ENCODE results near the gene NRM. TPM values are rescaled to one million over a fixed set of nuclear protein-coding genes. Genes with fewer than 3 reads are reported as not detected.

The NRM gene
- total RNA-seq, 1 experiment from 2014 or later, result 13.6 TPM

GRCh38 chr6:30711758-30712380, 21.1 kb upstream of the NRM start:
- ChIA-PET POLR2A (no interaction called here), CTCF (no interaction called here)
- intact Hi-C loops (cut with micrococcal nuclease), result no loop called here

More at GRCh38 chr6:30711758-30712380, 21.1 kb upstream of the NRM start:
- Histone ChIP-seq H3K9me2 (ENCODE audit: insufficient read depth) (no peaks in the 10 kb centered on the region), H3K79me2 (ENCODE audit: insufficient read depth, low read length) (peaks cover 12% of the 10 kb centered on the region), H2AFZ (ENCODE audit: low read depth, low read length, poor library complexity, severe bottlenecking) (no peak overlapping the region), H4K20me1 (ENCODE audit: insufficient read depth) (no peaks in the 10 kb centered on the region), H3K36me3 (ENCODE audit: control insufficient read depth in 1 of 2, insufficient read depth in 2 of 2, low read length in 2 of 2) (peaks cover 7 to 21% of the 10 kb centered on the region in 2 experiments; a peak in 2 of 4 replicates), H3K9ac (ENCODE audit: low read length) (no peak overlapping the region), H3K4me3 (replicated peaks in 1 of 2; ENCODE audit: low read depth in 1 of 2, low read length in 2 of 2) (no peak overlapping the region), H3K9me3 (ENCODE audit: control insufficient read depth in 1 of 2, insufficient read depth in 1 of 2, low read depth in 1 of 2, low read length in 2 of 2) (no peaks in the 10 kb centered on the region), H3K27me3 (ENCODE audit: insufficient read depth, low read length) (no peaks in the 10 kb centered on the region), H3K4me2 (ENCODE audit: low read length) (no peak overlapping the region), H3K4me1 (ENCODE audit: control insufficient read depth in 1 of 2, insufficient read depth in 2 of 2, low read length in 2 of 2) (peaks cover 12 to 17% of the 10 kb centered on the region in 2 experiments), H3K27ac (ENCODE audit: low read depth, low read length) (no peak overlapping the region)
- ATAC-seq (no peak), DNase-seq (ENCODE audit: low read depth, low spot score) (no peak)
- no TSS peak for BruUV-seq (replicated peaks)
- RAD21 ChIA-PET (ENCODE audit: low non-redundant PET in 1 of 2, low total read pairs in 2 of 2, uncharacterized antibody in 2 of 2, unreplicated experiment in 2 of 2), result no interaction called here
- no peak for TF ChIP-seq ATF3 (IDR thresholded peaks at IDR 0.05)
- TF ChIP-seq ZNF274 (IDR thresholded peaks at IDR 0.05; ENCODE audit: low read depth, low read length), result no peak
- TF ChIP-seq SIN3A (IDR thresholded peaks at IDR 0.05; ENCODE audit: low read depth), result no peak
- no peak for TF ChIP-seq CBX3 (IDR thresholded peaks at IDR 0.05; ENCODE audit: low read depth)
- no peak for TF ChIP-seq TCF7L2 (IDR thresholded peaks at IDR 0.05; ENCODE audit: borderline replicate concordance, extremely low read depth, insufficient read depth, insufficient read length)
- no peak; the same call in 1 of the 2 replicates for TF ChIP-seq POLR2AphosphoS5 (IDR thresholded peaks at IDR 0.05; ENCODE audit: low read depth, low read length)
- TF ChIP-seq CEBPB (IDR thresholded peaks at IDR 0.05; ENCODE audit: low read depth), result no peak
- TF ChIP-seq CTCF (IDR thresholded peaks at IDR 0.05 in 2 of 3, conservative IDR thresholded peaks at IDR 0.05 in 1 of 3; ENCODE audit: borderline replicate concordance in 1 of 3, insufficient read depth in 1 of 3, low read depth in 2 of 3, low read length in 2 of 3), result no peak
- TF ChIP-seq EZH2 (IDR thresholded peaks at IDR 0.05), result no peak
- no peak for TF ChIP-seq POLR2A (IDR thresholded peaks at IDR 0.05; ENCODE audit: borderline replicate concordance, extremely low read depth, insufficient read depth, insufficient read length)
- TF ChIP-seq SP1 (IDR thresholded peaks at IDR 0.05; ENCODE audit: low read depth), result no peak
- TF ChIP-seq FOSL1 (IDR thresholded peaks at IDR 0.05; ENCODE audit: low read depth), result no peak
- no peak for TF ChIP-seq SRF (IDR thresholded peaks at IDR 0.05; ENCODE audit: low read depth)
- TF ChIP-seq EGR1 (IDR thresholded peaks at IDR 0.05; ENCODE audit: low read depth), result no peak
- TF ChIP-seq JUND (IDR thresholded peaks at IDR 0.05), result no peak
- no peak for TF ChIP-seq ZFX (IDR thresholded peaks at IDR 0.05)
- TF ChIP-seq YY1 (IDR thresholded peaks at IDR 0.05; ENCODE audit: extremely low read depth, insufficient replicate concordance, low read depth, low read length), result no peak
- TF ChIP-seq MAX (IDR thresholded peaks at IDR 0.05), result no peak
